OCI-M2 (cell line): ENCODE data around the gene UBE2E1.
A peak's percentile ranks its signal among the peaks of the same experiment; 100 is the strongest.

Source experiments
- DNase-seq: peaks from one replicate; lab custom pipeline; 2025; ENCODE audit not compliant: unreplicated experiment; lab: John Stamatoyannopoulos, UW

The UBE2E1 gene

GRCh38 chr3:23795096-23795495 is 10.7 kb upstream of the UBE2E1 start:
- no peak for DNase-seq

GRCh38 chr3:23796518-23796917 is 9.2 kb upstream of the UBE2E1 start:
- no peak for DNase-seq

DNA sequence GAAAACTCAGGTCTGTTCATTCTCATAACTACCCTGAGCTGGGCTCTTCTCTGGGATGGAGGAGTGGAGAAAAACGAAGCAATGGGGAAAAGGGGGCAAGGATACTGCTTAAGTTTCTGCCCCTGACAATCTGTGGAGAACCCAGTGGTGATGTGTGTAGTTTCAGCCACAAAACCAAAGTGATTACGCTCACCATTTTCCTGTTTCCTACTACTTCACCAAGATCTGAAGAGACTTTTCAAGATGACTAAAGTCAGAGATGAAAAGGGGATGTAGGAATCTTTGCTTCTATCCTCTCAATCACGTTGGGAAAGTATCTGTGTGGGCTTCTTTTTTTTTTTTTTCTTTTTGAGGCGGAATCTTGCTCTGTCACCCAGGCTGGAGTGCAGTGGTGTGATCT is 8.3 kb upstream of the UBE2E1 start:
- no peak for DNase-seq

GRCh38 chr3:23798456-23798855 is 7.3 kb upstream of the UBE2E1 start:
- DNase-seq, result no peak

GRCh38 chr3:23798876-23799275 is 6.9 kb upstream of the UBE2E1 start:
- no peak for DNase-seq

- DNase-seq, result no peak
Measured at GRCh38 chr3:23800731-23801130, 5.0 kb upstream of the UBE2E1 start.

GRCh38 chr3:23804441-23805209 is 1.1 kb upstream of the UBE2E1 start:
- DNase-seq, result no peak

DNA sequence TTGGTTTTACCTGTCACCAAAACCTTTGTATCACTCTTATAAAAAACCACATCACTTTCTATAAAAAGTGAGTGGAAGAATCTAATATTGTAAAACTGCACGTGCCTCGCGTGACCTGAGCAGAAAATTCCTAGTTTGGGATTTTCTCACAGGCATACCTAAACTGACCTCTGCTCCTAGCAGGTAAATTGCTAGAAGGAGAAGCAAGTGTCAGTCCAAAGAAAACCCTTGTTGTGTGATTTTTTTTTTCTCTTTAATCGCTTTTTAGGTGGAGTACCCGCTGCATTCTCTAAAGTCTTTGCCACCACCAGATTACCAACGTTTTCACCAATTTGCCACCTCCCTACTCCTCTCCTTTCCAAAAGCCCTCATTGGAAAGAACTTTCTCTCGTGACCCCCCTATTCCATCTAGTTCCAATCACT is 534 bp upstream of the UBE2E1 start:
- no peak for DNase-seq

DNA sequence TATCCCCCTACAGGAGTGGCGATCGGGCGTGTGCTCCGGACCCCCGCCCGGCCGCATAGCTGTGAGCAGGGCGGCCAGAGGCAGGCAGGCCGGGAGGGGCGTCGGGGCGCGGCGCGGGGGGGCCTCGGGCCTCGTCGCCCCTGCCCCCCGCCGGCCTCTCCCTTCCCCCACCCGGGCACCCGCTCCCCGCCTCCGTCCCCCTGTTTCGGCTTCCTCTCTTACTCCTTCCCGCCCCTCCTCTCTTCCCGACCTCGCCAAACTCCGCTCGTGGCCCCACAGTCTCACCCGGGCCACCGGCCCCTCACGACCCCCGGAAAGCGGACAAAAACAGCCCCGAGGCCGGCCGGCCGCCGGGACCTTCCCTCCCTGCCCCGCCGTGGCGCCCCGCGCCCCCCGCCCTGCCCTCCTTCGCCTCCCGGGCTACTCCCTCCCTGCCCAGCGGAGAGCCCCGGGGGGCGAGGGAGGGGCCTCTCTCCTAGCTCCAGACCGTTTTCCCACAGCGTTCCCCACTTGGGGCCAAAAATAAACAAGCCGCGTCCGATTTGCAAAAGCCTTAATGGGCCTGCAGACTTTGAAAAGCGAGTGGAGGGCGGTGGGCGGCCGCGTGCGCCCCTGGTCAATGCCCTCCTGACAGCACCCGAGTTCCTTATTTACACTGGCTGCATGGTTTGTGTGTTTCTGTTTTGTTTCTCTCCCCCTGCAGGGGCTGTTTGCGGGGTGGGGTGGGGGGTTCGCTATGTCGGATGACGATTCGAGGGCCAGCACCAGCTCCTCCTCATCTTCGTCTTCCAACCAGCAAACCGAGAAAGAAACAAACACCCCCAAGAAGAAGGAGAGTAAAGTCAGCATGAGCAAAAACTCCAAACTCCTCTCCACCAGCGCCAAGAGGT is 1.0 kb downstream of the UBE2E1 start:
- DNase-seq, result no peak

DNA sequence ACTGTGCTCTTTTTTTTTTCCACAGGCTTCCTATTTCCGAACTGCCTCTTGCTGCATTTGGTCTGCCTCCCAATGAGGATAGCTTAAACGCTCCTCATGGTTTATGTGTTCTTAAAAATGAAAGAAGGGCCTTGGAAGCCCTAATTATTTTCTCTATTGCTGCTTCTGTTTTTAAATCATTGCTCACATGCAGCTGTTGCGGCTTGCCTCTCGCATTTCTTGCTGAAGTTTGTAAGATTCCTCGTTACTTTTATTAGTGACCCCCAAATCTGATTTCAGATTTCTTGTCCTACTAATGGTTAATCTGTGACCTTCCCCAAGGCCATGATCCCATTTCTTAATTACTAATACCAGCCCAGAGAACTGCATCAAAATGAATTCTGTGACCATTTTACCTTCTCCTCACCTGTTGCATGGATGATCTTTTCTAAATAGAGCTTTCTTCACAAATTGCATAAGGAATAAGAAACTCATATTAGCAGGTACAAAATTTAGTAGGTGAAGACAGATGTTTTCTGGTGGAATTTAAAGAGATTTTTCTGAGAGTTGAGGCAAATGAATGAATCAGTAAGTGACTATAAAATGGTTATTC is 1.8 kb downstream of the UBE2E1 start:
- DNase-seq, result no peak

DNA sequence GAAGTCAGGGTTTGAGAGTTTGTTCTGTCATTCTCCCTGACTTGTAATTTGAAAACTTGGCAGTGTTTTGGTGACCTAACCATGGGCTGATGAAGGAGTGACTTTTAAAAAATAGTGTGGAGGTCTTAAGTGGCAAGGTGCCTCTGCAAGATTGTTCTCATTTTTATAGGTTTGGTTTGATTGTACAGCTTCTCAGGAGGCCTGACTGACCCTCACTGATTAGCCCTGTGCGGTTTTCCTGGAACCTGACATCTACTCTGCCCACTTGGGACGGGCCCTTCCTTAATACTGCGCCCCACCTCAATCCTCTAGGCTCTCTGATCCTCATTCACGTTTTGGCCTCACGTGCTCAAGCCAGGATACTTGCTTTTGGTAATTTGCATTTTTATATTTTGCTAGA is 2.8 kb downstream of the UBE2E1 start:
- DNase-seq, result peak; percentile 18

DNA sequence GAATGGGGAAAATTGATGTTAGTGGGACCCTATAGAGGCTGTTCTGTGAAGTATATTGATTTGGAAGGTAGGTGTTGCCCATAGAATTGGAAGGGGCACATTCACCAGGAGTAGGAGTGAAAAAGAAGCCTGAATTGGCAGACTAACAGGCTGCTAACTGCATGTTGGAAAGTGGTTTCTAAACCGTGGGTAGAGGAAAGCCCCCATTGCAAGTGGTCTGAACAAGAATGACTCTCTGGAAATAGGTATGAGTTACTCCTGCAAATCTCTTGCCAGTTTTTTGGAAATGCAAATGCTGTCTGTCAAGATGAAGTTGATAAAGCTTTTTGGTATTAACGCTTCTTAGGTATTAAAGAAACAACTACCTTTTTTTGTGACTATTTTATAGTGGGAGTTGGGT is 3.5 kb downstream of the UBE2E1 start:
- DNase-seq, result no peak

GRCh38 chr3:23809840-23810342 is 4.1 kb downstream of the UBE2E1 start:
- DNase-seq, result no peak

DNA sequence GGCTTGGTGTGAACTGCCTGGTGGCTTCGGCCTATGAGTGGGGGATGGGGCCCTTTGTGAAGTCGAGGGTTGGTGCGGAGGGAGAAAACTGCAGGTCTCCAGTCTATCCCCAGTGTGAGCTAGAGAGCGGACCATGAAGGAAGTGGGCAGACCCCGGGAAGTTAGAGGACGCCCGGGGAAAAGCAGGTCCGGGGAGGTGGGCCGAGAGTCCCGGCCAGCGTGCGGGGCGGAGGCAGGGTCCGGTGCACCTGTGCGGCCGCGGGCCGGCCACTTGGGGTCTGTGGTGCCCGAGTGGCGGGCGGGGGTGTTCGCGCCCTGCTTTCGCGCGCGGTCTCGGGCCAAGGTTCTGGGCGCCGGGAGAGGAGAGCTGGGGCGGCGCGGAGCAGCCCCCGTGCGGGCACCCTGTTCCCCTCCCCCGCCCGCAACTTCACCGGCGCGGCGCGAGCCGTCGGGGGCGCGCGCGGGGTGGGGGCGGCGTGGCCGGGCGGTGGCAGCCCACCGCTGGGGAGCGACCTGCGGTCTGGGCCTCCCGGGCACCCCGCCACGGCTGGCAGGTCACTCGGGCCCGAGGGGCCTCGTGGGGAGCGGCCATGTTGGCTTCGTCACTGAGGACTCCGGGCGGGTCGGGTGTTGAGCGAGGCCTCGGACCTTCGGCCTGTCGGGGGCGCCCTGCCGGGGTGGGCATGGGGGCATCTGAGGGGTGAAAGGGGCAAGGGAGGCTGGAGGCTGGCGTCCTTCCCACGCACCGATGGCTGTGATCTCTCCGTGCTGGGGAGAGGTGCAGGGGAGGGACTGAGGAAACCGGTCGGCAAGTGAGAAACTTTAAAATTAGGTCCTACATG is 4.8 kb downstream of the UBE2E1 start:
- no peak for DNase-seq

- no peak for DNase-seq
Measured at GRCh38 chr3:23811185-23811527, 5.4 kb downstream of the UBE2E1 start.

GRCh38 chr3:23811919-23812318 is 6.2 kb downstream of the UBE2E1 start:
- DNase-seq, result no peak

GRCh38 chr3:23815879-23816278 is 10.1 kb downstream of the UBE2E1 start:
- no peak for DNase-seq

DNA sequence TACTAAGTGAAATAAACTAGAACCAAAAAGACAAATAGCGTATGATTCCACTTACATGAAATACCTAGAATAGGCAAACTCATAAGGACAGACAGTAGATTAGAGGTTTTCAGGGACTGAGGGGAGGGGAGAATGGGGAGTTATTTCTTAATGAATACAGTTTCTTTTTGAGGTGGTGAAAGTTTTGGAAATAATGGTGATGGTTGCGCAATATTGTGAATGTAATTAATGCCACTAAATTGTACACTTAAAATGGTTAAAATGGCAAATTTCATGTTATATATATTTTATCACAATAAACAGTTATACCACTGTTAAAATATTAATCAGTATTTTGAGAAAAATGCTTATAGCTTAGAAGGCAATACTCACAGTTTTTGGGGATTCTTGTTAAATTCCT is 11.0 kb downstream of the UBE2E1 start:
- DNase-seq, result no peak

DNA sequence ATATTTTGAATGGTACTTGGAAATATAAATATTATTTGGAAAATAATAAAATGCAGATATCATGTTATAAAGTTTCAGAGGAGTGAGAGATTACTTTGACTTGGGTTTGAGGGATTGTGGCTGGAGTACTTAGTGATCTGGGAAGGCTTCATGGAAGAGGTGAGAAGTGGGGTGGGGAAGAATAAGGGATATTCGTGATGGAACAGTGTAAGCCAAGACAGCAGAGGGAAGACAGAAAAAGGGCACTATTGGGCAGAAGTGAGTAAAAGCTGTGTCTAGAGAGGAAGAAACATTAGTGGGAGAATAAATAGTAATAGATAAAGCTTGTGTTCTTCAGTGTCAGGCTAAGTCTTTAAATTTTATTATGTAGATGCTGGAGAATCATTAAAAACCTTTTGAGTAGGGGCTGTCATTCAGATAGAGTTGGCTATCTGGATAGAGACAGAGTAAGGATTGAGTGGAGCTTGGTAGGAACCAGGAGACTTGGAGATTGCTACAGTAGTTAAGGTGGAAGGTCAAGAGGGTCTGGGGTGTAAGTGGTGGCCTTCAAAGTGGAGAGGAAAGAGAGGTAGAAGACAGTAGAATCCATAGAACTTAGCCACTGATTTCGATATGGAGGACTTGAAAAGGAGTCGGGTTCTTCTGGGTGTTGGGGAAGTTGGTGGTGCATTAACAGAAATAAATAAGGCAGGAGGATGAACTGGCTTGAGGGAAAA is 11.9 kb downstream of the UBE2E1 start:
- no peak for DNase-seq
